SK-N-SH treated with all-trans-retinoic acid at 6 μM for 48 hours (cell line): ENCODE results near the gene CDK6.

Source experiments
- ARNTL ChIP-seq: fragments of 450-650 bp; formaldehyde crosslinking; IDR thresholded peaks from 2 replicates; pipeline ENCODE4 v1.5.0; 2020; ENCODE audit warnings: low read depth, mild to moderate bottlenecking, moderate library complexity, borderline replicate concordance
- BACH2 ChIP-seq: fragments of 250-450 bp; sonication (Bioruptor Pico); IDR thresholded peaks from 2 replicates; pipeline ENCODE4 v1.9.0; 2021; ENCODE audit warnings: mild to moderate bottlenecking, borderline replicate concordance
- ESRRG ChIP-seq: fragments of 250-450 bp; sonication (Bioruptor Pico); IDR thresholded peaks from 2 replicates; pipeline ENCODE4 v1.6.1; 2021; ENCODE audit warnings: mild to moderate bottlenecking
- PATZ1 ChIP-seq: fragments of 250-450 bp; sonication (Bioruptor Pico); IDR thresholded peaks from 2 replicates; pipeline ENCODE4 v1.8.0; 2020; ENCODE audit warnings: mild to moderate bottlenecking, moderate library complexity, borderline replicate concordance
- PPARA ChIP-seq: fragments of 250-450 bp; sonication (Bioruptor Pico); IDR thresholded peaks from 2 replicates; pipeline ENCODE4 v1.5.0; 2020; ENCODE audit warnings: mild to moderate bottlenecking, borderline replicate concordance
- ZC3H10 ChIP-seq: fragments of 250-450 bp; sonication (Bioruptor Pico); IDR thresholded peaks from 2 replicates; pipeline ENCODE4 v1.5.1; 2021; ENCODE audit warnings: mild to moderate bottlenecking, moderate library complexity

GRCh38 chr7:92621561-92622023 is 214.8 kb downstream of the CDK6 start:
- no peak for TF ChIP-seq BACH2 (CRISPR knock-in tag)
- TF ChIP-seq PPARA (CRISPR knock-in tag) = no peak
- TF ChIP-seq ESRRG (CRISPR knock-in tag) = no peak
- no peak; the same call in 1 of the 2 replicates for TF ChIP-seq PATZ1 (CRISPR knock-in tag)
- TF ChIP-seq ZC3H10 (CRISPR knock-in tag) = no peak
- no peak for TF ChIP-seq ARNTL (CRISPR knock-in tag)
